ENCODE measurements around the gene A3GALT2. TPM values are rescaled to one million over a fixed set of nuclear protein-coding genes. Genes with fewer than 3 reads are reported as not detected.
A peak's percentile ranks its signal among the peaks of the same experiment; 100 is the strongest.

A3GALT2 gene
- not detected for total RNA-seq

DNA sequence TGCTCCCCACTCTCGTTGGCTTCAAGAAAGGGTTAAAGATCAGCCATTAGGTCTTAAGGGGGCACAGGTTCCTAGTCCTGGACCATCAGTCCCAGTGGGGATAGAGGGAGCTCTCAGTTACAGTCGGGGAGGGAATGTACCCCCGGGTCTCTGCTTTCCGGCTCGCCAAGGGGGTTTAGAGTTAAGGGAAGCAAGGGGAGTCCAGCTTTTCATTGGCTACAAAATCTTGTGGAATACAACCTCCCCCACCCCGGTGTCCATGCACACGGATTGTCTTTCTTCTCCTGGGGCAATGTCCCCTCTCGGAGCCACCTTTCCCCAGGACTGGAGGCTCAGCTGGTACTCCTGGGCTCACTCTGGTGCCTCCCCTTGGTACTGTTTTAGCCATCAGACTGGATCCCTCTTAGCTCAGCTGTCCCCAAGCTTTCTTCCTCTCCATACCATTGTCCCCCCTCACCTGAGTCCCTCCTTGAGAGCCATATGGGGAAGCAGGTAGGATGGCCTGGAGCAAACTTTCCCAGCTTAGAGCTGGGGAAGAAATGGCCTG is at the start of gene A3GALT2:
A3GALT2 (minus strand) TSS at position 480 of the 547 bp plus-strand sequence; CDS start at position 480, 0 bp downstream.
- ATAC-seq, result no peak
- Mint-ChIP-seq H3K36me3 (no peaks in the 10 kb centered on the region), H3K9me3 (no peaks in the 10 kb centered on the region), H3K27ac (no peak within 1 kb of the TSS)
- DNase-seq (ENCODE audit: low spot score in 2 of 2), result no peak

DNA sequence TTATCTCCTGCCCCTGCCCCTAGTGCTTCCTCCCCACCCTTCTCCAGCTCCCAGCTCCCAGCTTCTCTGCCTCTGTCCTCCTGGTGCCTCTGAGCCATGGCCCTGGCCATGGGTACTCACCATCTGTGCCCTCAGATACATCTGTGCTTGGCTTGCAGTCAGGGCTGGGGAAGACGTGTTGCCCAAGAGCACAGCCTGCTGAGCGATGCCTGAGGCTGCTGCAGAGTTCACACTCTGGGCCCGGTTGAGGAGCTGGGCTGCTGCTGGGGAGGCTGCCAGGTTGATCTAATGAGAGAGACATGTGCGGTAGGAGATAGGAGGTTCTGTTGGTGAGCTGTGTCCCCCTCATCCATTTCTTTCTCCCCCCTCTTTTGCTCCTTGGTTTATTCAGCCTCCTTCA is 49.4 kb upstream of the A3GALT2 start:
- Mint-ChIP-seq H3K9me3 (no peaks in the 10 kb centered on the region), H3K27ac (peak overlapping the region in 1 of 2 donors; percentile 75)
- no peak for ATAC-seq

DNA sequence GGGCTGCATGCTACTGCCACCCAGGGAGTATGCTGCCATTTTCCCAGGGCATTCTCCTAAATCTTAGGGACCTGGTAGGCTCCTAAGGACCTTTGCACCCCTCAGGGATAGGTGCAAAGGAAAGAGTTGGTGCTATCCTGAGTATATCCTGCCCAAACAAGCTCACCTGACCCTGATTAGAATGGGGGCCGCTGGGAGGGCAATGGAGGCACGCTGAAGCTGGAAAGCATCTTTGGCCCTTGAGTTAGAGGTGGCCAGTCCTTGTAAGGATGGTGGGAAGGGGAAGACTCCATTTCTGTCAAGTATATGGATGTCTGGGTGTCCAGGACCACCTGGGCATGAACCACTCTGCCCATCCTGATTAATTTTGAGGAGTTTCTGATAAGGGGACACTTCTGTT is 48.9 kb upstream of the A3GALT2 start:
- Mint-ChIP-seq H3K27ac (no peak overlapping the region), H3K9me3 (no peaks in the 10 kb centered on the region), H3K36me3 (no peaks in the 10 kb centered on the region)
- DNase-seq (ENCODE audit: low spot score in 2 of 2) (no peak), ATAC-seq (no peak)

More for the DNA sequence above, 49.4 kb upstream of the A3GALT2 start:
- no peak for DNase-seq (ENCODE audit: low spot score in 2 of 2)
- no peaks in the 10 kb centered on the region for H3K36me3 Mint-ChIP-seq

DNA sequence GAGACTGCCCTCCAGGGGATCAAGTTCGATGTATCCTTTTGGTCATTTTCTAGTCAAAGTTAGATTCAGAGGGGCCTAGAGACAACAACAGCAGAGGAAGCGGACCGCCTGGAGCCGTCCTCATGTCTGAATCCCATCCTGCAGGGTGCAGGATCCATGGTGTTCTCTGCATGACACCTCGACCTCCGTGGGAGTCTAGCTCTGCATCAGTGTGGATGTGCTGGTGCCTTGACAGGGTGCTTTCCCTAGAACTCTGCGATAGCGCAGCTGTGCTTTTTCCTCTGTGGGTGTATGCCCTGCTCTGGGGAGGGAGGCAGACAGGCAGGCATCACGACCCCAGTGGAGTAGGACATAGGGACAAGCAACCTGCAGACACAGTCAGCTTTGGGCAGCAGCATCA is 48.2 kb upstream of the A3GALT2 start:
- Mint-ChIP-seq H3K27ac (no peak overlapping the region), H3K9me3 (no peaks in the 10 kb centered on the region), H3K36me3 (no peaks in the 10 kb centered on the region)
- ATAC-seq, result no peak
- DNase-seq (ENCODE audit: low spot score in 2 of 2), result no peak

DNA sequence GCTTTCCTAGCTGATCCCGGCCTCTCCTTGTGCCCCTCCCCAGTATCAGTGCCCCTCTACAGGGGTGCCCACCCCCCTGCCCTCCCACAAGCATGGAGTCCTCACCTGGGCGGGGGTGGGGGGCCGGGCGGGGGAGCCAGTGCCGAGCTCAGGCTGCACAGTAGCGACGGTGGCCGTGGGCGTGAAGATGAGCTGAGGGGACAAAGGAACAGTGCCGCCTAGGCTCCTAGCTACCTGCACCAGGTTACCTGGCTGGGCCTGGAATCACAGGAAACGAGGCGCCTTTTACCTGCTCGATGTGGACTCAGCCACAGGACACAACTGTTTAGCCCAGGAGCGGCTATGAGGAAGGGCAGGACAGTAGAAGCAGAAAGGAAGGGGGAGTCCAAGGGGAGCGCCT is 47.5 kb upstream of the A3GALT2 start:
- no peak for ATAC-seq
- Mint-ChIP-seq H3K36me3 (no peaks in the 10 kb centered on the region), H3K9me3 (no peaks in the 10 kb centered on the region), H3K27ac (no peak overlapping the region)
- DNase-seq (ENCODE audit: low spot score in 2 of 2), result no peak

DNA sequence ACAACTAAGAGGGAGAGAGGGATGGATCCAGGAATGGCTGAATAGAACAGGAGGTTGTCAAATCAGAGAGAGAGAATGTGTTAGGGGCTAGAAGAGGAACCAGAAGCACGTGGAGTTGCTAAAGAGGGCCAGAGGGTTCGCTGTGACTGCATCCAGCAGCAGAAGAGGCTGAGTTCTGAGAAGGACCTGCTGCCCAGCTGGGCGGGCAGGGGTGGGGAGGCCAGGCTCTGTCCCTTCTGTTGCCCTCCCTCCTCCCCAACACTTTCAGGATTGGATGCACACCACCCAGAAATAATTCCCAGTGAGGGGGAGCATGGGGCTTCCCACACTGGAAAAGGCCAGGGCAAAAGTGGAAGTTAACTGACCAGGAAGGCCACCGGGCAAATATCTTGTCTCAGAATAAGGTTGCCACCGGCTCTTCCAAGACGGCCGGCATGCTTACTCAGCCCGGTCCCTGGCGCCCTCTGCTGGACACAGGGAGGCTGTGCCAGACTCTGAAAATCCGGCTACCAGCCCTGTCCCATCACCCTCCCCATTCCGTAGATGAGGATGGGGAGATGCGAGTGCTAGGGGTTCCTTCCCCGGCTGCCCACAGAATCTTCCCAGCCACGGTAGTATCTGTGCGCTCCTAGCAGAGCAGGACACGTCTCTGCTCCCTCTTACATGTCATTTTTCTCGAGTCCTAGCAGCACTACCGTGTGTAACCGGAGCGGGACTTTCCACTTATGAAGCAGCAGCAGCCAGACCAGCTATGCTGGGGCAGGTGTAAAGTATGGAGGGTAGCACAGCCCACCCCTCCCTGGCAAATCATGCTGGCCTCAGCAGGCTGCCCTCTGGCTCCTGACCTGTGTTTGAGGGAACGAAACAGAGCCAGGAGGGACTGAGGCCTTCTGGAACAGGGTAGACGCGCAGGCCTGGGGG is 46.8 kb upstream of the A3GALT2 start:
- Mint-ChIP-seq H3K36me3 (no peaks in the 10 kb centered on the region), H3K27ac (no peak overlapping the region), H3K9me3 (no peaks in the 10 kb centered on the region)
- DNase-seq (ENCODE audit: low spot score in 2 of 2) (peak; percentile 77 to 90), ATAC-seq (peak; percentile 91 to 94)

DNA sequence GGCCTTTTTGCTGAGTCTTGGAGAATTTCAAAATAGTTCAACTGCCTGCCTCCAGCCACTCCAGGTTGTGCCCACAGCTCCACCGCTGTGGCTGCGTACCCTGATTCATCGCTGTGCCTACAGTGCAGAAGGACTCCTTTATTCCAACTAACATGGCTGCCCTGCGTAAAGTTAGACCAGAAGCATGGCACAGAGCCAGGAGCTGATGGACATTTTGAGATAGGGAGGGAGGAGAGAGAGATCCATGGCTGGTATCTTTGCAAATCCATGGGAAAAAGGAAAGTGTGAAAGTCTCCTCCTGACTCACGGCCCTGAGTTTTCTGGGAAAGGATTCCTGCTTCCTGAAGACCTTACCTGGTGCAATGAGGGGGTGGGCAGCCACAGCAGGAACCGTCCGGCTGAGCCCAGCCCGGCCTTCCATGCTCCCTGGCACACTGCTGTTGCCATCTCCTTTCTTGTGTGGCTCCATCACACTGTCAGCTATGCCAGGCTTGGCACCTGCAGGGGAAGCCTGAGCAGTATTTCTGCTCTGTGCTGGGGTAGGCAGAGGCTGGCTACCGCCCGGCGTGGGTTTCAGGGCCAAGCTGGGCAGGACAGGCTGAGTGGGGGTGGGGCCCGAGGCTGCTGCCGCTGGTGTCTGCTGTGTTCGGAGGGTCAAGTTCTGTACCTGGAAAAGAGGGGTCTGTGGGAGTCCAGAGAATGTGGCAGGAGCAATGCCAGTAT is 46.0 kb upstream of the A3GALT2 start:
- no peak overlapping the region for H3K27ac Mint-ChIP-seq
- DNase-seq (ENCODE audit: low spot score in 2 of 2) (no peak), ATAC-seq (no peak)
- H3K9me3 Mint-ChIP-seq, result no peaks in the 10 kb centered on the region
- H3K36me3 Mint-ChIP-seq, result no peaks in the 10 kb centered on the region

DNA sequence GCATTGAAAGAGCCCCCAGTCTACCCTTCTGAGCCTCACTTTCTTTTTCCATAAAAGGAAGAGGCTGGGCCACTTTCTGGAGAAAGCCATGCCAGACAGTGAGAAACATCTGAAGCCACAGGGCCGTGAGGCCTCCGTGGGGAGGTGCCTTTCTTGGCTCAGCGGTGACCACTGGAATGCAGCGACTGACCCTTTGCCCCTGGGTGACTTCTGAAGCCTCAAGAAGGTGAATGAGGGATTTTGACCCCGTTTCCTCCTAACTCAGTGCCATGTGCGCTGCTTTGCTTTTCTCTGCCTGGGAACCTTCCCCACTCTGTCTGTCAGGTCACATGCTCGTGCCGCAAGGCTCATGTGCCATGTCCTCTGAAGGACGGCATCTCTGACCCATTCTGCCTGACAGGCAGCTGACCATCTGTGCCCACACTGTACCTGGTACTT is 44.7 kb upstream of the A3GALT2 start:
- Mint-ChIP-seq H3K27ac (no peak overlapping the region), H3K36me3 (no peaks in the 10 kb centered on the region), H3K9me3 (no peaks in the 10 kb centered on the region)
- ATAC-seq (no peak), DNase-seq (ENCODE audit: low spot score in 2 of 2) (no peak)

DNA sequence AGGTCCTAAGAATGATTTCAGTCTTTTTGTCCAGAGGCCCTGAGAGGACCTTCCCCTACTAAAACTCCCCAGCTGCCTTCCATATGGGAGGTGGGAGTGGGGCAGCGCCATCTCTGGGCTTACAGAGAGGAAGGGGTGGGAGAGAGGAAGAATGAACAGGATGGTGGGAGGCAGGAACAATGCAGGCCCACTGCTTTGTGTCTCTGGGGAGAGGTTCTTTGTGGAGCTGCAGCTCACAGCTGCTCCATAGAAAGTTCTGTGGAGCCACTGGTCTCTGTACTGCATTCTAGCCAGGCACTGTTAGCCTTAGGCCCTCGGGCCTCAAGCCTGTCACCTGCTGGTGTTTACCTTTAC is 43.6 kb upstream of the A3GALT2 start:
- H3K9me3 Mint-ChIP-seq, result no peaks in the 10 kb centered on the region
- no peak for ATAC-seq
- H3K27ac Mint-ChIP-seq, result peak overlapping the region in 1 of 2 donors; percentile 17
- H3K36me3 Mint-ChIP-seq, result no peaks in the 10 kb centered on the region
- no peak for DNase-seq (ENCODE audit: low spot score in 2 of 2)

DNA sequence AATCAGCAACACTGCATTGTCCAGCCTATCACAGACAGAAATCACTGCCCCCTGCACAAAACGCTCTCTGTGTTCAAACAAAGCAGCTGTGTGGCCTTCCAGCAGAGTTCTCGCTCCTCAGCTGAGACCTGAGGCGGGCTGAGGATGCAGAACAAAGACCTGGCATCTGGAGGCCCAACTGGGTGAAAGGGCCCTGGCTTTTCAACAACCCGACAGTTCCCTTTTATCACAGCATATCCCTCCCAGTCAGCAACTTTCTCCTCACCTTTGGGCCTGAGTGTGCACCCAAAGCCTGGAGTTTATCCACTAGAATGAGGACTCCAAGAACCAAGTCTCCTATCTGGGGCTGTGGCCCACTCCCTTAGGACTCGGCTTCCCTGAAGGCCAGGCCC is 42.6 kb upstream of the A3GALT2 start:
- H3K27ac Mint-ChIP-seq, result no peak overlapping the region
- ATAC-seq, result no peak
- H3K9me3 Mint-ChIP-seq, result no peaks in the 10 kb centered on the region
- H3K36me3 Mint-ChIP-seq, result no peaks in the 10 kb centered on the region
- no peak for DNase-seq (ENCODE audit: low spot score in 2 of 2)

DNA sequence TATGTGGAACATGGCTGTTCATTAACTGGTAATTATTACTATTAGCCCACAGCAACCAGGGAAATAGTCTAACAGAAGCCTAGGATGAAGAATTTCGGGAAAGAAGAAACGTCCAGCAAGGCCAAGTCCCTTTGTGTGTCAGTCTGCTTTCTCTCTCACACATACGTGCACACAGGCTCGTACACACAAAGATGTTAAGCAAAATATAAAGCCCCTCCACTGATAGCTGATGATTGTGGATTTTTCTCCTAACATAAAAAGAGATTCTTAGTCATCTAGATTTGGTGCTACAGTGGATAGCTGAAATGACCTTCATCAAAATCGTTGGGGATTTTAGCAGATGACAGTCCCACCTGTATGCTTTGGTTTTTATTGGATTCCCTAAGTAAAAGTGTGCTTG is 42.1 kb upstream of the A3GALT2 start:
- no peaks in the 10 kb centered on the region for H3K36me3 Mint-ChIP-seq
- H3K9me3 Mint-ChIP-seq, result no peaks in the 10 kb centered on the region
- DNase-seq (ENCODE audit: low spot score in 2 of 2), result no peak
- ATAC-seq, result no peak
- H3K27ac Mint-ChIP-seq, result no peak overlapping the region

DNA sequence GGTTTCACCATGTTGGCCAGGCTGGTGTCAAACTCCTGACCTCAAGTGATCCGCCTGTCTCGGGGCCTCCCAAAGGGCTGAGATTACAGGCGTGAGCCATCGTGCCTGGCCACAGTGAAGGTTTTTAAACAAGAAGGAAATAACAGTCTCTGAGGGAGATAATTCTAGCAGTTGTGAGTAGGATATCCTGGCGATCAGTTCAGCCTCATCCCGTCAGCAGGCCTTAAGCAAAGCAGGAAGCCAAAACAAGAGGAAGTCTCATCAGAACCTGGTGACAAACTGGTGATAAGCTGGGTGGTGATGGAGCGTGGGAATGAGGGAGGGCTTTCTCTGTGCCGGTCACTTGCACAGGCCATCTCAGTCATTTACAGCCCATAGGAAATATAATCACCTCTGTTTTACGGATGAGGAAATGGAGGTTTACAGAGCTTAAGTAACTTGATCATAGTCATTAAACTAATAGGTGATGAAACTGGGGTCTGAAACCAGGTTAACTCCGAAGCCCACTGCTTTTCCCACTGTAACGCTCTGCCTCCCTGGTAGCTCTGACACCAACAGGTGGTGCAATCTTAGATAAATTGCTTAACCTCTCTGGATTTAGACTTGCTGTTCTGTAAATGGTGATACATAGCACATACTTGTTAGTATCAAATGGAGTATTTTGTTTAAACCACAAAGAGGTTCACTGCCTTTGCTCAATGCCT is 40.8 kb upstream of the A3GALT2 start:
- H3K9me3 Mint-ChIP-seq, result no peaks in the 10 kb centered on the region
- no peaks in the 10 kb centered on the region for H3K36me3 Mint-ChIP-seq
- peak overlapping the region in 1 of 2 donors; percentile 83 for H3K27ac Mint-ChIP-seq
- DNase-seq (ENCODE audit: low spot score in 2 of 2), result no peak
- no peak for ATAC-seq

DNA sequence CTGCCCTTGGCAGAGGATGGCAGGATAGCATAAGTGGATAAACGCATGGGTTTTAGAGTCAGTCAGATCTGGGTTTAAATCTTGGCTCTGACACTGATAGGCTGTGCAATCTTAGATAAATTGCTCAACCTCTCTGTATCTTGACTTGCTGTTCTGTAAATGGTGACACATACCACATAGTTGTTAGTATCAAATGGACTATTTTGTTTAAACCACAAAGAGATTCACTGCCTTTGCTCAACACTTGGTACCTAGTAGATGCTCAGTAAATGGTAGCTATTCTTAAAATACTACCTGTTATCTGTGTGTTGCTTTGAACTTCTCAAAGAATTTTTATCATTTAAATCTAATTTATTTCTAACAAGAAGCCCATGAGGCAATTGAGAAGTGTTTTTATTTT is 39.5 kb upstream of the A3GALT2 start:
- DNase-seq (ENCODE audit: low spot score in 2 of 2), result no peak
- H3K36me3 Mint-ChIP-seq, result no peaks in the 10 kb centered on the region
- no peak for ATAC-seq
- H3K27ac Mint-ChIP-seq, result no peak overlapping the region
- H3K9me3 Mint-ChIP-seq, result no peaks in the 10 kb centered on the region

DNA sequence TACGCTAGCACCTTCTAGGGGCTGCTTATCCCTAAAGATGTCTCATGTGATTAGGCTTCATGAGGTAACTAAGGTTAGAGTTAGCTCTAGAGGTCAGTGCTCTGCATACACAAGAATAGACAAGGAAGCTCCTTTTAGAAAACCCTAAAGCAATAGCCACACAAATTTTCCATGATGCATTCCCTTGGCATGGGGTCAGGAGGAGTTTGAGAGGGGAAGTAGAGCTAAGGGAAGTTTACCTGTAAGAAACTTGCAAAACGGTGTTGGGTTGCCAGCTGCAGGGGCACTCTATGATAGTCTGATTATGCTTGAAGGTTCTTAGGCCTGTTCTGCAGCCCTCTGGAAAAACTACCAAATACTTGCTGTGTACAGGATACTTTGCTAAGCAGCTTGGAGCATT is 39.0 kb upstream of the A3GALT2 start:
- ATAC-seq (no peak), DNase-seq (ENCODE audit: low spot score in 2 of 2) (no peak)
- no peaks in the 10 kb centered on the region for H3K9me3 Mint-ChIP-seq
- H3K27ac Mint-ChIP-seq, result no peak overlapping the region
- H3K36me3 Mint-ChIP-seq, result no peaks in the 10 kb centered on the region

DNA sequence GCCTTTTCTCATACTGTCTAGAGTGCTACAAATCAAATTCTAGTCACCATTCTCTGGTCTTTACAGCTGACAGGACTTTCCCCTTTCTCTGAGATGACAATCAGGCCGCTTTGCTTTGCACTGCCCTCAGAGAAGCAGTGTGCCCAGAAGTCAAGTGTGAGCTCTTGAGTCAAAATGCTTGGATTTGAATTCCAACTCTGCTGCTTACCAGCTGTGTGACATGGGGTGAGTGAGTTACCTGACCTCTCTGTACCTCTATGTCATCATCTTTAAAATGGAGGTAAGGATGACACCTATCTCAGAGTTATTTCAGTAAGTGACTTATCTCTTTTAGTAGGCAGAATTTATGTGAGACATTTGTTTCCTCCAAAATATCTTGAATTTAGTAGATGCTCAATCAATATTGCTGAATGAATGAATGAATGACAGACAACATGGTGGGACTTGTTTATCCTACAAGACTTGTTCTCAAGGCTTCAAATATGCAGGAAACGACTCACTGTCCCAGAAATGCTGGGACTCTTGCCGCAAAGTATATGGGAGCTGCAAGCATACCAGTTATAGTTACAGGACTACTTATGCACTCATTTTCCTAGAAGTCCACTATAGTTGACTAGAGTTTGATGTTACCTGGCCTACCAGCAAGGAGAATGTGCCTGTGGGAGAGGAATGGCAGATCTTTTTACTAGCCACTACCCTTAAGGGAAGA is 38.1 kb upstream of the A3GALT2 start:
- ATAC-seq (no peak), DNase-seq (ENCODE audit: low spot score in 2 of 2) (no peak)
- Mint-ChIP-seq H3K27ac (no peak overlapping the region), H3K36me3 (no peaks in the 10 kb centered on the region), H3K9me3 (no peaks in the 10 kb centered on the region)

DNA sequence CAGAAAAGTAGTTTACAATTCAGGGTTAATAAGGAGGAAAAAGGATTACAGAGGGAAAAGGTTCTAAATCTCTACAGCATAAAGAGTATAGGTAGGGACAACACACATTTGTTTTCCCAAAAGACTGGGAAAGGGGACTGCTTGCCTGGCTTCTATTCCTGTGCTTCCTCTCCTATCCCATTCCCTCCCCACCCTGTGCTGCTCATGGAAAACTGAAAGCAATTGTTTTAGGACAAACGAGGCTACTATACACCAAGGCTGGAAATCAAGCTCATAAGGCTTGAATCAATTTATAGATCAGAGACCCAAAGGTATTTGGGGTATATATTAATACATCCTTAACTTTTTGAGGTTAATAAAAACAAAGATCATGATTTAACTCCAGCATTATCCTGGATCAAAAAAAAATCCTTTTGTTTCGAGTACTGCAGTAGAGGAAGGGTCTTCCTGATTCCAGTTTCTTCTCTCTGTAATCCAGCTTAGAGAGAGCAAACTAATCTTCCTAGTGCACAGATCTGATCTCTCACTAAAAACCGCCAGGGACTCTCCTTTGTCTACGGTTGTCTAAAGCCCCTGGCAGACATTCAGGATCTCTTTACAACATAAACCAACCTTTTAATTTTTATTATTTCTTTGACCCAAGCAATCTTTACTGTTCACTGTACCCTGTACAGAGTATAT is 37.4 kb upstream of the A3GALT2 start:
- Mint-ChIP-seq H3K36me3 (no peaks in the 10 kb centered on the region), H3K9me3 (no peaks in the 10 kb centered on the region), H3K27ac (no peak overlapping the region)
- DNase-seq (ENCODE audit: low spot score in 2 of 2), result no peak
- ATAC-seq, result no peak

Data from activated naive CD4-positive, alpha-beta T cell treated with anti-CD3 and anti-CD28 coated beads, Interleukin-2, amount 50 U/mL, for 72 hours (primary cell).